CD4-positive, alpha-beta T cell treated with Interleukin-21 for 1 hour (primary cell): ENCODE data around the gene CS.
A peak's percentile ranks its signal among the peaks of the same experiment; 100 is the strongest.
"Not testable (repeated sequence)": the region's sequence is repeated elsewhere in the genome, so short reads cannot be mapped to it uniquely, and the experiment has no call there.

Source experiments
- DNase-seq: peaks from one replicate; pipeline ENCODE4 v3.0.0-alpha.2; 2020

Gene CS

DNA sequence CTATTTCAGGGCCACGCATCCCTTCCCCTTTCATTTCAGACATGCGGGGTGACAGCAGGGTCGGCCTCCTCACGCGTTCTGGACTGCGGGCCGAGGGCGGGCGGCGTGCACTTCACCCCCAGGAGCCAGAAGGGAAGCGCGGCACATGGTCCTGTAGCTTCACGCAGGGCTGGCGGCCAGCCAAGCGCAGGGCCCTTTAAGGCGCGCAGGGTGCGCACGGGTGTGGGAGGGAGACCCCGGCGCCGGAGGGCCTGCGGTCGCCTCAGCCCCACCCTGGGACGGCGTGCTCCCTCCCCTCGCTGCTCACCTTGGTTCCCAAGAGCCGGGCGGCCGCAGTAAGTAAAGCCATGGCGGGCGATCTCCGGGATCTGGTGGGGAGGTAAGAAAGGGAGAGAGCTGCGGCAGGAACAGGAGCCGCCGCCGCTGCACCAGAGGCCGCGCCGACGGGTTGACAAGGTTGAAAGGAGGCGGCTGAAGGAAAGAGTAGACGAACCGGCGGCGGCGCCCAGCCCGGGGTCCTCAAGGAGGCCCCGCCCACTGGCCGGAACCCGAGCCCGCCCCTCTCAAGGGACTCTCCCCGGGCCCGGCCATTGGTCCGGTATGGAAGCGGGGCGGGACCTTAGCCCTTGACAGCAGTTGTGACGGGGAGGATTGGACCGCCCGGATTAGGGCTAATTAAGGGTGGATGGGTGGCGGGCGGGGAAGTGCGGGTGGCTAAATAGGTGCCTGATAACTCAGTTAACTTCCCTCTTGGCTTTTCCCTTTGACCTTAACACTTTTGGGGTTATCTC is at the start of gene CS:
Gene CS, minus strand, starts transcription at position 478 of the 791 bp plus-strand sequence. Its CDS starts 129 bp downstream, at position 349.
- peak; percentile 99 for DNase-seq

GRCh38 chr12:56348776-56349175 is 48.6 kb upstream of the CS start:
- DNase-seq: no peak

DNA sequence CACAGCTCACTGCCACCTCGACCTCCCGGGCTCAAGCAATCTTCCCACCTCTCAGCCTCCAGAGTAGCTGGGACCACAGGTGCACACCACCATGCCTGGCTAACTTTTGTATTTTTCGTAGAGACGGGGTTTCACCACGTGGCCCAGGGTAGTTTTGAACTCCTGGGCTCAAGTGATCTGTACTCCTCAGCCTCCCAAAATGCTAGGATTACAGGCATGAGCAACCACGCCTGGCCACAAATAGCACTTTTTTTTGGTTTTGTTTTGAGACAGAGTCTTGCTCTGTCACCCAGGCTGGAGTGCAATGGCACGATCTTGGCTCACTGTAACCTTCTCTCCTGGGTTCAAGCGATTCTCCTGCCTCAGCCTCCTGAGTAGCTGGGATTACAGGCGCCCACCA is 47.1 kb upstream of the CS start:
- not testable (repeated sequence) for DNase-seq

DNA sequence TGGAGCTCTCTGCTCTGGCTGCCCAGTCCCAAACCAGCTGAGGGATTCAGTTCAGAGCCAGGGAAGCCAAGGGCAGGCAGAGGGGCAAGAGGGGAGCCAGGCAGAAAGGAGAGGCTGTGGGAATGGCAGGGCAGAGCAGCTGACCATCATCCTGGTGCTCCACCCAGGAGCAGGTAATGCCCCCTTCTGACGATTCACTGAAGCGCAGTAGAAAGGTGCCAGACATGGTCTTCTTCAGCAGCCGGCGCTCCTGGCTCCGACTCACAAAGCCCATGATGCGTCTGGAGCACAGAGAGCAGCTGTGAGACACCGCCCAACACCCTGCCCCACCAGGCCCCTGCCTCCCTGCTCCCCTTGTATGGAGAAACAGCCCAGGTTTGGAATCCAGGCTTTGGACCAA is 46.5 kb upstream of the CS start:
- peak; percentile 10 for DNase-seq

DNA sequence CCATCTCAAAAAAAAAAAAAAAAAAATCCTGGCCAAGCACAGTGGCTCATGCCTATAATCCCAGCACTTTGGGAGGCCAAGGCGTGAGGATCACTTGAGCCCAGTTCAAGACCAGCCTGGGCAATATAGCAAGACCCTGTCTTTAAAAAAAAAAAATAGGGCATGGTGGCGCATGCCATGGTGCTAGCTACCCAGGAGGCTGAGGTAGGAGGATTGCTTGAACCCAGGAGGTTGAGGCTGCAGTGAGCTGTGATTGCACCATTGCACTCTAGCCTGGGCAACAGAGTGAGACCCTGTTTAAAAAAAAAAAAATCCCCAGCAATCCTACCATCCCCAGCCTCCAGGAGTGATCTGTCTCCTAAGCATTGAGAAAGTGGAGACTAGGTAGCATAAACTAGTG is 42.2 kb upstream of the CS start:
- not testable (repeated sequence) for DNase-seq

DNA sequence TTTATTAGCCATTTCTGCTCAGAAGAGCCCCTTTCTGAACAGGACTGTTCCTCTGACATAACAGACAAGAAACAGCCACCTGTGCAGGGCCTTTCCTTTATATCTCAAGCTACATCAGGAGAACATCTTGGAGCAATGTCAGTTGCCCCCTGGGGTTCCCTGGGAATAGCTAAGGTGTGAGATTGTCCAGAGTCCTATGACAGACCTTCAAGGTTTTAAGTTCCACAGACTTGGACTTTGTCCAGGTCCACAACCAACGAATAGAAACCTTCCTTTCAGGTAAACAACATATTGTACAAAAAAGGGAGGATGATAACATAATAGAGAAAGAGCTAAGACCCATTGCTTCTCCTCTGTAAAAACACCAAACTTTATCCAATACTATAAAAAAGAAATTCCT is 41.5 kb upstream of the CS start:
- DNase-seq: no peak

DNA sequence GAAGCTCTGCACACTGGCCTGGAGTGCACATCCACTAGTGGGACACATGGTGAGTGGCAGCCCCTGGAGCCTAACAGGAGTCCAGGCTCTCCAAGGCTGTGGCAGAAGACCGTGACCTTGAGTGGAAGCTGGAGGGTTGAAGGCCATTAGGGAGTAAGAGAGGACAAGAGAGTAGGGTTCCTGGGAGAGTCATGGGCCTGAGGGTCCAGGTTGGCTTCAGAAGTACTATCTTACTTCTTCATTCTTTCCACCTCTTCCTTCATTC is 39.0 kb upstream of the CS start:
- DNase-seq: no peak

GRCh38 chr12:56338308-56339157 is 38.4 kb upstream of the CS start, which contains the start of gene IL23A:
TSS of gene IL23A (plus strand) at chr12:56338884. CDS start at chr12:56339045, 161 bp downstream.
- peak; percentile 93 for DNase-seq

DNA sequence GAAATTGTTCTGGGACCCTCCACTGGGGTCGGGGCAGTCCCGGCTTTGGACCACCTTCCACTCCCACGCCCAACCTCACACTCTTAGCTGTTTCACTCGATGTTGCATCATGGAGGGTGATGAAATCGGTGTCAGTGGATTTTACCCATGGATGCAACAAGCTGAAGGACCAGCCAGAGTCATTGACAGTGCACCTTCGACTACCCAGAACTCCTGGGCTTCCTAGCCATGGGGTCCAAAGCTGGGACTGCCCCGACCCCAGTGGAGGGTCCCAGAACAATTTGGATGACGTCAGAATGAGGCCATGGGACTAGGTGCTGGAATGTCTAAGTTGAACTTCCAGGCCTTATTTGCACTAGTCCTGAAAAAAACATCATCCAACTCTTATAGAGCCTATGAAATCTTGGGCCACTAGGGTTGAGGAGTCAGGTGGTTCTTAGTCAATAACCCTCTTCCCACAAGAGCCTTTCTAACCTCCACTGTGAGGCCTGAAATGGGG is 37.7 kb upstream of the CS start:
- no peak for DNase-seq

DNA sequence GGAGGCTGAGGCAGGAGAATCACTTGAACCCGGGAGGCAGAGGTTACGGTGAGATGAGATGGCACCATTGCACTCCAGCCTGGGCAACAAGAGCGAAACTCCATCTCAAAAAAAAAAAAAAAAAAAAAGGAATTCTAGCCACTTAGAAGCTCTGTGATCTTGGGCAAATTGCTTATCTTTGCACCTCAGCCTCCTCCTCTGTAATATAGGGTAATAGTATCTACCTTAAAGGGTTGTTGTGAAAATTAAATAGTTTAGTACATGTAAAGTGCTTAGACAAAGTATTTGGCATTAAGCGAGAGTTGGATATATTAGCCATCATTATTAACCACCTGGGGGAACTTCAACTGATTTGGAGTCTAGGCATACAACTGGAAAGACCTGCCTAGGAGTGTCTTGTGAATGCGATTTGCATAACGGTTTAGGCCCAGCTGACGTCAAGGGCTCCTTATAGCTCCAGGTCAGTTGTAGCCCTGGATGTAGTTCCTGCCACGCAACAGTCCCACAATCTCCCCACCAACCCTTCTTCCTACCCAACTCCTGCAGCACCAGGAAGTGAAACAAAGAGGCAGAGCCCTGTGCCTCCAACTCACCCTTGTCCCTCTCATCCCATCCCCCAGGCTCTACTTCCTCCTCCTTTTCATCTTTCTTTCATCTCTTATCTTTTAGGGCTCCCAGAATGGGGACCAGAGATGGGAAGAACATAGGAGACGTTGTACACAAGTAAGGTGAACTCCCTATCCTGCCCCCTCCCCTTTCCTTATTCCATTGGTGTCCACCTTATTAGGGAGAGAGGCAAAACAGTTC is 36.4 kb upstream of the CS start:
- peak; percentile 12 for DNase-seq

- not testable (repeated sequence) for DNase-seq
These were observed 35.4 kb upstream of the CS start for GRCh38 chr12:56335527-56335926.

DNA sequence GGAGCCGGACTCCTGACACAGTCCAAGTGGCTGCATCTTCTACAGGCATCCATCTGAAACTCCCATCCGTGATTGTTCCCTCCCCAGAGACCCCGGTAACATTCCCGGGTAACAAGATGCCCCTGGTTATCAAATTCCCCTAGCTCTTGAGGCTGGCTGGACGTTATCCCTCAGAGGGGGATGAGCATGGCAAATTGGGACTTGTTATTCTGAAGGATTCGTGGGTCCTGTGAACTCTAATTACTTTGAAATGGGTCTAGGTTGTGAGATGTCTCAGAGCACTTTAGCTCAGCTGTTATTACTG is 34.3 kb upstream of the CS start:
- DNase-seq: no peak

DNA sequence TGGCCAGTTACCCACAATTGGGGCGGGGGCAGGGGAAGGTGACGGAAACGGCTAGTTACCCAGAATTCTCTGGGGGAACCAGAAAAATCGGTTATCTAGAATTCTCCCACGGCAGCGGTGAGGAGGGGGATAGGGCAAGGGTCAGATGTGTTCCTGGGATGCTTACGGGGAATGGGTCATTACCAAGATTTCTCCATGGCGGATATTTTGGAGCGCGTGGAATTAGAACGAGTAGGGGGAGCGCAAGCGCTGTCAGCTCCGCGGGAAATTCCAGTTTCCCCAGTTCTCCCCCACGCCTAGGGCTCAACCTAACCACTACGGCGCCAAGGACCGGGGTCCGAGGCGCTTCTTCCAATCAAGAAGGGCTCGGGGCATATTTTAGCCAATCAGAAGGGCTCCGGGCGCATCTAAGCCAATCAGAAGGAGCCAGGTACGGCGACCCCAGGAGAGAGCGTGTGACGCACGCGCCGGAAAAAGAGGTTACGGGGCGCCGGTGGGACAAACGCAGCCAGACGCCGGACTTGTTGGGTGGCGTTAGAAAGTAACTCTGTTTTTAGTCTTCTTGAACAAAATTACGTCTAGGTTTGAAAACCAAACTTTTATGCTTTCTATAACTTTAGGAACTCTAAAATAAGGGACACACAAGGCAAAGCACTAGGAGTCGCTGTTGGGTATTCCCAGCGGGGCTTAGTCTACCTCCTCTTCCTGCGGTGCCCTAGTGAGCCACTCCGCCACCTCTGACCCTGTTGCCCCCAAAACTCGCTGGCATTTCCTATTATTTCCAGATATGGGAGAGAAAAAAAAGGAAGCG is 33.8 kb upstream of the CS start, which contains the start of gene PAN2:
Gene PAN2, minus strand, starts transcription at position 322 of the 811 bp plus-strand sequence. CDS start 906 bp downstream, outside the sequence.
- peak; percentile 97 for DNase-seq

DNA sequence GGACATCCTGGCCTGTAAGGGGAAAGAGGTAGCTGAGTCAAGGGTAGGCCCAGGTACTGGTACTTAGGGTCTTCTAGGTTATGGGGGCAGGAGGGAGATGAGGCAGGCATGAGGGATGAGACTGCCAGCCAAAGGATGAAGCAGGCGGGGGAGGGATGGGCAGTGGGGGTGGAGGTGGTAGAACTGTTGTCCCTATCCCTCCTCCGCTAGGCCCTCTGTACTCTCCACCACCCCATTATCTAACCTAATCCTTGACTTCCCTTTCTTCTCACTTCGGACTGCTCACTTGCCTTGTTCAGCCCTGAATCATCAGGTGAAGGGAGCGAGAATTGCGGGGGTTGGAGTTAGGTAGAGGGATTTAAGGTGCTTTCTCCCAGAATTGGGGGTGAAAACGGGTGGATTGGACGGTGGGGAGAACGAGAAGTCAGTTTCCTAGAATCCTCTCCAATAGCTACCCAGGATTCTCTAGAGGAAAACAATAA is 33.1 kb upstream of the CS start:
- no peak for DNase-seq

- DNase-seq: no peak
These were observed 32.5 kb upstream of the CS start for GRCh38 chr12:56332512-56333196.

DNA sequence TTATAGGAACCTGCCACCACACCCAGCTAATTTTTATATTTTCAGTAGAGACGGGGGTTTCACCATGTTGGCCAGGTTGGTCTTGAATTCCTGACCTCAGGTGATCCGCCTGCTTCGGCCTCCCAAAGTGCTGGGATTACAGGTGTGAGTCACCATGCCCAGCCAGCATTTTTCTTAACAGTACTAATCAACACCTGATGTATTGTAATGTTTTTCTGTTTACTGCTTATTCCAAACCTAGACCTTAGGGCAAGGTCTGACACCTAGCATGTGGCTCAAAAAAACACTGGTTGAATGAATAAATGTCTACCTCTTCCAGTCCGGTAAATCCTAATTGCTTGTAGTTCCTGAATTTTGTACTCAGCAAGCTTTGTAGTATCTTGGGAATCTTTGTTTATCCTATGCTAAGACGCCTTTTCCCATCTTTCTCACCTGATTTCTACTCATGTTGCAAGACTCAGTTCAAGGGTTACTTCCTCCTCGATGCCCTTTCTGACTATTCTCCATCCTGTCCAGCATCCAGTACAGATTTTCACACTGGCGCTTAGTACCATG is 30.9 kb upstream of the CS start:
- DNase-seq: no peak

- DNase-seq: no peak
These were observed 26.4 kb upstream of the CS start for GRCh38 chr12:56326533-56326932.

- no peak for DNase-seq
These were observed 26.0 kb upstream of the CS start for GRCh38 chr12:56326126-56326525.

DNA sequence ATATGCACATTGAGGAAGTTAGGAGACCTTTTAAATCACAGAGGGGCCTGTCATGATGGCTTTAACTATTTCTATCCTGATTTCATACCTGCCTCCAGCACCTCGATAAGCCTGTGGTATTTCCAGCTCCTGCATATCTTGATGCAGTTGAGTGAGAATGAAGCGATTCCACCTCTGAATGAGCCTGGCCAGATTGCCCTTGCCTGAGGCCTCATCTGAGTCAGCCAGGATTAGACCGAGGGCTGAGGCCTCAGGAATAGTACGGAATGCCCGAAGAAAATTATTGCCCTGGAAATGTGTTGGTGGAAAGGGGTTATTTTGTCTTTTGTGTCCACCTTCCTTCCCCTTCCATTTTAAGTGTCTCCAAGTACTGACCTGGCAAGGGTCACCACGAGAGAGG is 24.1 kb upstream of the CS start:
- no peak for DNase-seq

DNA sequence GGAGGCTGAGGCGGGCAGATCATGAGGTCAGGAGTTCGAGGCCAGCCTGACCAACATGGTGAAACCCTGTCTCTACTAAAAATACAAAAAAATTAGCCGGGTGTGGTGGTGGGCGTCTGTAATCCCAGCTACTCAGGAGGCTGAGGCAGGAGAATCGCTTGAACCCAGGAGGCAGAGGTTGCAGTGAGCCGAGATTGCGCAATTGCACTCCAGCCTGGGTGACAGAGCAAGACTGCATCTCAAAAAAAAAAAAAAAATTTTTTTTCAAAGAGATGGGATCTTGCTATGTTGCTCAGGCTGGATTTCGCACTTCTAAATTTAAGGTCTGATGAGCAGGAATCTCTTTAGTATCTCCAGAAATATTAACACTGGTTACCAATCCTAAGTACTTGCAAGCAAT is 21.5 kb upstream of the CS start:
- DNase-seq: not testable (repeated sequence)

- no peak for DNase-seq
These were observed 20.9 kb upstream of the CS start for GRCh38 chr12:56321027-56321426.
